H1 (cell line): ENCODE results near the gene DPH1. TPM values are rescaled to one million over a fixed set of nuclear protein-coding genes. Genes with fewer than 3 reads are reported as not detected.

Source experiments
- CTCF ChIA-PET: fragments of 300-600 bp; sonication (Branson Sonifier 250); formaldehyde crosslinking; loops from one replicate; lab custom pipeline; 2021; ENCODE audit not compliant: partially characterized antibody; lab: Charles Lee
- POLR2A ChIA-PET: fragments of 300-600 bp; sonication (Branson Sonifier 250); formaldehyde crosslinking; loops from one replicate; lab custom pipeline; 2021; ENCODE audit warnings: inconsistent platforms; ENCODE audit not compliant: partially characterized antibody; lab: Charles Lee
- DNase-seq, 2 experiments: peaks; one replicate each; pipeline versions ENCODE4 v3.0.0 to v3.0.0-alpha.2; 2010 to 2022; ENCODE audit warnings: low spot score in 2 of 2, low read depth in 1 of 2, mixed read lengths in 1 of 2
- FAIRE-seq: peaks from 2 replicates; lab custom pipeline; 2011; peaks lifted over from hg19 to GRCh38; lab: Jason Lieb, UNC
- H2AFZ ChIP-seq: 2 replicates; pipeline ENCODE4 v1.8.1; 2012; ENCODE audit warnings: low read length, inconsistent platforms
- H2AK5ac ChIP-seq: 2 replicates; pipeline ENCODE4 v1.6.1; 2013; ENCODE audit warnings: low read depth, low read length
- H2BK120ac ChIP-seq: replicated peaks from 2 replicates; pipeline ENCODE3; 2013; ENCODE audit warnings: low read depth, low read length, inconsistent platforms
- H2BK12ac ChIP-seq: 2 replicates; pipeline ENCODE4 v1.6.1; 2013; ENCODE audit warnings: low read depth, low read length
- H2BK15ac ChIP-seq: 2 replicates; pipeline ENCODE4 v1.6.1; 2013; ENCODE audit warnings: low read length
- H2BK20ac ChIP-seq: 2 replicates; pipeline ENCODE4 v1.6.1; 2013; ENCODE audit warnings: low read length
- H2BK5ac ChIP-seq: 2 replicates; pipeline ENCODE4 v1.6.1; 2013; ENCODE audit warnings: low read depth, low read length
- H3K14ac ChIP-seq: 2 replicates; pipeline ENCODE4 v1.6.1; 2013; ENCODE audit warnings: inconsistent platforms; ENCODE audit not compliant: insufficient read length
- H3K18ac ChIP-seq: 2 replicates; pipeline ENCODE4 v1.6.1; 2013; ENCODE audit warnings: low read length; ENCODE audit errors: extremely low read depth
- H3K23ac ChIP-seq: 2 replicates; pipeline ENCODE4 v1.6.1; 2013; ENCODE audit warnings: inconsistent platforms; ENCODE audit not compliant: insufficient read length
- H3K23me2 ChIP-seq: 2 replicates; pipeline ENCODE4 v1.6.1; 2013; ENCODE audit warnings: low read depth, low read length
- H3K27ac ChIP-seq: 2 replicates; pipeline ENCODE4 v1.6.1; 2011; ENCODE audit warnings: low read depth, low read length, inconsistent platforms
- H3K27me3 ChIP-seq, 4 experiments: replicated peaks in 1 of 4; 1 replicate in 1 of 4; 2 replicates in 3 of 4; pipeline versions ENCODE4 v1.6.1 to v1.8.1; 2011 to 2013; ENCODE audit warnings: low read length in 3 of 4, mild to moderate bottlenecking in 3 of 4, inconsistent platforms in 2 of 4, mixed read lengths in 2 of 4, moderate library complexity in 1 of 4; ENCODE audit not compliant: control insufficient read depth in 3 of 4, insufficient read depth in 3 of 4; ENCODE audit errors: extremely low read depth in 1 of 4
- H3K36me3 ChIP-seq, 4 experiments: 2 replicates each; pipeline versions ENCODE4 v1.6.1 to v1.8.1; 2011 to 2013; ENCODE audit warnings: mild to moderate bottlenecking in 4 of 4, low read length in 3 of 4, moderate library complexity in 2 of 4, control low read depth in 1 of 4, inconsistent platforms in 1 of 4; ENCODE audit not compliant: insufficient read depth in 4 of 4, control insufficient read depth in 2 of 4
- H3K4ac ChIP-seq: replicated peaks from 2 replicates; pipeline ENCODE3; 2013; ENCODE audit warnings: low read length, low read depth, mixed read lengths, inconsistent platforms; ENCODE audit not compliant: insufficient read length
- H3K4me1 ChIP-seq, 4 experiments: replicated peaks in 1 of 4; 1 replicate in 1 of 4; 2 replicates in 3 of 4; pipeline versions ENCODE4 v1.6.1 to v1.8.1; 2011 to 2013; ENCODE audit warnings: low read length in 3 of 4, inconsistent platforms in 2 of 4, mixed read lengths in 1 of 4; ENCODE audit not compliant: insufficient read depth in 4 of 4, control insufficient read depth in 3 of 4
- H3K4me2 ChIP-seq, 2 experiments: 2 replicates each; pipeline versions ENCODE4 v1.6.1 to v1.8.1; 2011 to 2013; ENCODE audit warnings: low read depth in 2 of 2, low read length in 2 of 2, control low read depth in 1 of 2, inconsistent platforms in 1 of 2, mild to moderate bottlenecking in 1 of 2; ENCODE audit not compliant: insufficient read depth in 1 of 2
- H3K4me3 ChIP-seq, 4 experiments: fragments of 200-600, 300-600 bp in 1 of 4; sonication (generic), shearing (Covaris generic), sonication (Bioruptor Twin) in 1 of 4; 2 replicates each; pipeline versions ENCODE4 v1.5.1 to v1.8.1; 2011 to 2016; ENCODE audit warnings: low read length in 4 of 4, low read depth in 3 of 4, control low read depth in 2 of 4, inconsistent platforms in 2 of 4, mild to moderate bottlenecking in 2 of 4, mixed read lengths in 1 of 4, moderate library complexity in 1 of 4; ENCODE audit not compliant: insufficient read depth in 2 of 4; ENCODE audit errors: extremely low read depth in 1 of 4
- H3K56ac ChIP-seq: replicated peaks from 2 replicates; pipeline ENCODE3; 2013; ENCODE audit warnings: low read depth, mild to moderate bottlenecking, mixed read lengths, low read length, inconsistent platforms; ENCODE audit not compliant: insufficient read length
- H3K79me1 ChIP-seq: 2 replicates; pipeline ENCODE4 v1.6.1; 2013; ENCODE audit warnings: low read depth, low read length, control low read depth
- H3K79me2 ChIP-seq, 2 experiments: 2 replicates each; pipeline versions ENCODE4 v1.6.1 to v1.8.1; 2012 to 2013; ENCODE audit warnings: low read length in 2 of 2, mild to moderate bottlenecking in 2 of 2, inconsistent platforms in 1 of 2; ENCODE audit not compliant: insufficient read depth in 2 of 2, control insufficient read depth in 1 of 2
- H3K9ac ChIP-seq, 4 experiments: replicated peaks in 1 of 4; 1 replicate in 1 of 4; 2 replicates in 3 of 4; pipeline versions ENCODE4 v1.6.1 to v1.8.1; 2011 to 2013; ENCODE audit warnings: low read depth in 3 of 4, low read length in 3 of 4, control low read depth in 2 of 4, mild to moderate bottlenecking in 2 of 4, moderate library complexity in 2 of 4, inconsistent platforms in 1 of 4; ENCODE audit errors: extremely low read depth in 1 of 4
- H3K9me3 ChIP-seq, 2 experiments: 2 replicates each; pipeline versions ENCODE4 v1.6.1 to v1.8.1; 2012 to 2013; ENCODE audit warnings: mild to moderate bottlenecking in 2 of 2, moderate library complexity in 2 of 2, control low read depth in 1 of 2, inconsistent platforms in 1 of 2, low read depth in 1 of 2, low read length in 1 of 2, mixed read lengths in 1 of 2; ENCODE audit not compliant: insufficient read depth in 2 of 2
- H4K20me1 ChIP-seq, 2 experiments: replicated peaks in 1 of 2; 2 replicates each; pipeline versions ENCODE3 to v1.8.1; 2011 to 2013; ENCODE audit warnings: inconsistent platforms in 2 of 2, low read length in 2 of 2, mild to moderate bottlenecking in 1 of 2; ENCODE audit not compliant: insufficient read depth in 2 of 2, control insufficient read depth in 1 of 2
- H4K5ac ChIP-seq: 2 replicates; pipeline ENCODE4 v1.6.1; 2013; ENCODE audit warnings: low read length, low read depth, mixed read lengths, inconsistent platforms; ENCODE audit not compliant: insufficient read length
- H4K8ac ChIP-seq: 2 replicates; pipeline ENCODE4 v1.8.0; 2013; ENCODE audit warnings: mild to moderate bottlenecking, moderate library complexity, low read length, inconsistent platforms; ENCODE audit not compliant: insufficient read depth; ENCODE audit errors: extremely low read depth
- H4K91ac ChIP-seq: replicated peaks from 2 replicates; pipeline ENCODE3; 2013; ENCODE audit warnings: low read length, mixed read lengths, inconsistent platforms; ENCODE audit not compliant: insufficient read length
- BCL11A ChIP-seq, 2 experiments: IDR thresholded peaks; one replicate each; pipeline ENCODE4 v1.6.1; 2011; ENCODE audit warnings: low read depth in 2 of 2, low read length in 2 of 2, mild to moderate bottlenecking in 2 of 2
- CHD1 ChIP-seq: IDR thresholded peaks from 2 replicates; pipeline ENCODE4 v1.6.1; 2012; ENCODE audit warnings: low read depth, low read length, improper control_type of control experiment
- EP300 ChIP-seq, 2 experiments: IDR thresholded peaks; 1 replicate in 1 of 2; 2 replicates in 1 of 2; pipeline ENCODE4 v1.6.1; 2011 to 2012; ENCODE audit warnings: low read depth in 2 of 2, low read length in 2 of 2, mild to moderate bottlenecking in 2 of 2, borderline replicate concordance in 1 of 2, inconsistent platforms in 1 of 2, moderate library complexity in 1 of 2
- EZH2 ChIP-seq: fragments of 200-600 bp; sonication (generic); IDR thresholded peaks from 2 replicates; pipeline ENCODE4 v1.7.1; 2012; ENCODE audit warnings: low read depth, mild to moderate bottlenecking, moderate library complexity, low read length, inconsistent platforms; ENCODE audit not compliant: severe bottlenecking
- GTF2F1 ChIP-seq: IDR thresholded peaks from 2 replicates; pipeline ENCODE4 v1.6.1; 2012; ENCODE audit warnings: low read depth, low read length, improper control_type of control experiment, borderline replicate concordance
- RBBP5 ChIP-seq: IDR thresholded peaks from 2 replicates; pipeline ENCODE4 v1.7.1; 2012; ENCODE audit warnings: low read depth, mild to moderate bottlenecking, inconsistent platforms, low read length, moderate library complexity, borderline replicate concordance
- WGBS, 2 experiments: shearing (Covaris generic) in 1 of 2; methylation state at CpG; one replicate each; pipeline versions ENCODE4 v1.1.6 to v1.1.7; 2013 to 2015; ENCODE audit warnings: low lambda C conversion rate in 2 of 2, mixed read lengths in 2 of 2, inconsistent platforms in 1 of 2, low coverage in 1 of 2, missing lambda C conversion rate in 1 of 2; ENCODE audit not compliant: insufficient replicate concordance in 2 of 2, insufficient coverage in 1 of 2, insufficient read length in 1 of 2; ENCODE audit errors: extremely low coverage in 1 of 2, missing lambda C conversion rate in 1 of 2; 5-methylcytosine and 5-hydroxymethylcytosine counted together
- polyA plus RNA-seq, 7 experiments: library from polyadenylated mRNA; depleted of rRNA in 3 of 7; stranded (reverse) in 5 of 7; unstranded in 2 of 7; fragments of >200 nt in 5 of 7; fragments of 200-250 nt in 2 of 7; gene quantifications; 1 replicate in 5 of 7; 2 replicates in 1 of 7; 4 replicates in 1 of 7; pipeline versions ENCODE4 v1.2.1 to v1.2.3, GENCODE V29; 2011 to 2013; ENCODE audit warnings: missing spikeins in 2 of 7, mixed read lengths in 2 of 7
- total RNA-seq: library from RNA; stranded (reverse); fragmentation: NEBNext Ultra II Directional; extraction: Animal tissue kit (Norgen Biotek cat#: 25700); gene quantifications from 2 replicates; pipeline ENCODE4 v1.2.1, GENCODE V29; 2021

The DPH1 gene
- total and polyA plus RNA-seq, 2 of the 8 experiments (the other 6 are each of a cell fraction or from before 2014, with no cell fraction given): 24.9 to 30.0 TPM

- 89% methylated on average over 10 of the region's 10 CpGs; no CpG with 5 or more reads in 1 of the 2 experiments for WGBS, 2 experiments
- Histone ChIP-seq H3K4ac (no peak overlapping the region), H3K18ac (no peak overlapping the region), H3K79me1 (no peaks in the 10 kb centered on the region), H3K79me2 (no peaks in the 10 kb centered on the region), H3K4me2 (no peak overlapping the region), H4K20me1 (peaks cover 0 to 2% of the 10 kb centered on the region in 2 experiments), H2BK5ac (no peak overlapping the region), H4K8ac (no peak overlapping the region), H3K27me3 (no peaks in the 10 kb centered on the region), H2AK5ac (no peak overlapping the region), H4K91ac (no peak overlapping the region), H3K23me2 (no peaks in the 10 kb centered on the region), H3K27ac (no peak overlapping the region), H3K23ac (no peak overlapping the region), H3K9me3 (no peaks in the 10 kb centered on the region), H2BK12ac (no peak overlapping the region), H3K4me3 (no peak overlapping the region), H3K14ac (no peak overlapping the region), H4K5ac (no peak overlapping the region), H2BK20ac (no peak overlapping the region), H2BK120ac (no peak overlapping the region), H3K36me3 (no peaks in the 10 kb centered on the region), H2BK15ac (no peak overlapping the region), H2AFZ (no peak overlapping the region), H3K9ac (no peak overlapping the region), H3K56ac (no peak overlapping the region), H3K4me1 (peaks cover 0 to 6% (median 0%) of the 10 kb centered on the region in 4 experiments; a peak in 2 of 7 replicates)
- TF ChIP-seq RBBP5 (no peak), EZH2 (no peak), BCL11A (IDR thresholded peaks at IDR 0.05; ENCODE audit: low read depth in 2 of 2, low read length in 2 of 2) (no peak), GTF2F1 (no peak), EP300 (IDR thresholded peaks at IDR 0.05; ENCODE audit: borderline replicate concordance in 1 of 2, low read depth in 2 of 2, low read length in 2 of 2) (no peak), CHD1 (no peak)
- no peak for FAIRE-seq
- ChIA-PET CTCF (no interaction called here), POLR2A (no interaction called here)
- DNase-seq: no peak
Measured at GRCh38 chr17:1989135-1989534, 40.8 kb upstream of the DPH1 start.
